ENCODE measurements around the gene CLNK.

GRCh38 chr4:10643600-10644425 lies 40.8 kb downstream of the CLNK start:
- no peak for TF ChIP-seq CTCF (IDR thresholded peaks at IDR 0.05)
- TF ChIP-seq EZH2 (IDR thresholded peaks at IDR 0.05; ENCODE audit: borderline replicate concordance, insufficient read depth, low read depth, low read length, poor library complexity, severe bottlenecking) = no peak

All from B cell (primary cell).